Neural crest cell (in vitro differentiated cells): ENCODE data around the gene PPP1R26. TPM values are rescaled to one million over a fixed set of nuclear protein-coding genes. Genes with fewer than 3 reads are reported as not detected.

Experiments
- DNase-seq: peaks from one replicate; pipeline ENCODE4 v3.0.0; 2021; ENCODE audit warnings: low read depth, mixed read lengths, low spot score
- H3K27ac Mint-ChIP-seq: one replicate; pipeline ENCODE4 v1.8.0; 2021; ENCODE audit warnings: mild to moderate bottlenecking, mixed read lengths; ENCODE audit not compliant: unreplicated experiment
- H3K27me3 Mint-ChIP-seq: 2 replicates; pipeline ENCODE4 v1.8.0; 2021; ENCODE audit warnings: low read depth, mild to moderate bottlenecking, mixed read lengths
- H3K36me3 Mint-ChIP-seq: 2 replicates; pipeline ENCODE4 v1.8.0; 2021; ENCODE audit warnings: low read depth, mild to moderate bottlenecking, mixed read lengths
- H3K4me1 Mint-ChIP-seq: 2 replicates; pipeline ENCODE4 v1.8.0; 2021; ENCODE audit warnings: mixed read lengths
- H3K4me3 Mint-ChIP-seq: one replicate; pipeline ENCODE4 v1.8.0; 2021; ENCODE audit warnings: mild to moderate bottlenecking, mixed read lengths
- H3K9me3 Mint-ChIP-seq: 2 replicates; pipeline ENCODE4 v1.8.0; 2021; ENCODE audit warnings: mixed read lengths
- total RNA-seq: library from RNA; stranded (reverse); gene quantifications from 2 replicates; pipeline ENCODE4 v1.2.1, GENCODE V29; 2021
- TF ChIP-seq, protein P1 (sequence below): fragments of 200-600 bp; sonication (generic); conservative IDR thresholded peaks from 2 replicates; pipeline ENCODE4 v1.5.0; 2021; ENCODE audit warnings: antibody characterized with exemption, mild to moderate bottlenecking

Gene PPP1R26
- total RNA-seq, 1 donor from 2014 or later = 27.5 TPM

- H3K9me3 Mint-ChIP-seq = no peaks in the 10 kb centered on the region
- no peak overlapping the region for H3K4me3 Mint-ChIP-seq
- H3K4me1 Mint-ChIP-seq = peaks cover 20% of the 10 kb centered on the region
- no peak for DNase-seq
- TF ChIP-seq, protein P1, sequence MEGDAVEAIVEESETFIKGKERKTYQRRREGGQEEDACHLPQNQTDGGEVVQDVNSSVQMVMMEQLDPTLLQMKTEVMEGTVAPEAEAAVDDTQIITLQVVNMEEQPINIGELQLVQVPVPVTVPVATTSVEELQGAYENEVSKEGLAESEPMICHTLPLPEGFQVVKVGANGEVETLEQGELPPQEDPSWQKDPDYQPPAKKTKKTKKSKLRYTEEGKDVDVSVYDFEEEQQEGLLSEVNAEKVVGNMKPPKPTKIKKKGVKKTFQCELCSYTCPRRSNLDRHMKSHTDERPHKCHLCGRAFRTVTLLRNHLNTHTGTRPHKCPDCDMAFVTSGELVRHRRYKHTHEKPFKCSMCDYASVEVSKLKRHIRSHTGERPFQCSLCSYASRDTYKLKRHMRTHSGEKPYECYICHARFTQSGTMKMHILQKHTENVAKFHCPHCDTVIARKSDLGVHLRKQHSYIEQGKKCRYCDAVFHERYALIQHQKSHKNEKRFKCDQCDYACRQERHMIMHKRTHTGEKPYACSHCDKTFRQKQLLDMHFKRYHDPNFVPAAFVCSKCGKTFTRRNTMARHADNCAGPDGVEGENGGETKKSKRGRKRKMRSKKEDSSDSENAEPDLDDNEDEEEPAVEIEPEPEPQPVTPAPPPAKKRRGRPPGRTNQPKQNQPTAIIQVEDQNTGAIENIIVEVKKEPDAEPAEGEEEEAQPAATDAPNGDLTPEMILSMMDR = no peak
- no peak overlapping the region for H3K27ac Mint-ChIP-seq
- no peaks in the 10 kb centered on the region for H3K36me3 Mint-ChIP-seq
- no peaks in the 10 kb centered on the region for H3K27me3 Mint-ChIP-seq
Measured at GRCh38 chr9:135517407-135517822, 37.8 kb downstream of the PPP1R26 start.

DNA sequence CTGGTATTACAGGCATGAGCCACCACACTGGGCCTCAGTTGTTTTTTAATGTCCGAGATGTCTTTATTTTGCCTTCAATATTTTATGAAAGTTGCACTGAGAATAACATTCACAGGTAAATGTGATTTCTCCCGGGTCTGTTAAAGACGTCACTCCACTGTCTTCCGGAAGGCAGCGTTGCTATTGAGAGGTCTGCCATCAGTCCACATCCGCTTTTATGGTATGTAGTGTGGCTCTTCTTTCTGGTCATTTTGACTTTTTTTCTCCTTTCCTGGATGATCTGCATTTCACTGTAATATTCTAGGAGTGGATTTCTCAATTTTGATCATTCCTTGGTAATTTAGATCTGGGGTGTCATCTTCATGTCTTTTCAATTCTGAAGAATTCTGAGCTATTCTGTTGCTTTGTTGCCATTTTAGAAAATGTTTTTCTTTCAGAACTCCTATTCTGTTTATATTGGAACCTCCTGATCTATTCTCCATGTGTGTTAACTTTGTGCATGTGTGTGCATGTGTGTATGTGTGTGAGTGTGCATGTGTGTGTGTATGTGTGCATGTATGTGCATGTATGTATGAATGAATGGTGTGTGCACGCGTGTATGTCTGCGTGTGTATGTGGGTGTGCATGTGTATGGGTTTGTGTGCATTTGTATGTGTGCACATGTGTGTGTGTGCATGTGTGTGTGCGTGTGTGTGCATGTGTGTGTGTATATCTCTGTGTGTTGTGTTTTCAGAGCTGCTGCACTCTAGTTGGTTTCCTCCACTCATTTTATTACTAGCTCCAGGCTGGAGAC lies 39.8 kb downstream of the PPP1R26 start:
- no peaks in the 10 kb centered on the region for H3K9me3 Mint-ChIP-seq
- TF ChIP-seq, protein P1 = no peak
- peaks cover 18% of the 10 kb centered on the region for H3K4me1 Mint-ChIP-seq
- no peak overlapping the region for H3K4me3 Mint-ChIP-seq
- H3K27me3 Mint-ChIP-seq = no peaks in the 10 kb centered on the region
- H3K36me3 Mint-ChIP-seq = no peaks in the 10 kb centered on the region
- no peak overlapping the region for H3K27ac Mint-ChIP-seq
- DNase-seq = no peak

GRCh38 chr9:135520916-135521607 lies 41.5 kb downstream of the PPP1R26 start, which contains the start of gene LCN1:
Gene LCN1 (plus strand): TSS chr9:135521440. CDS start chr9:135521498, 58 bp downstream.
- DNase-seq = no peak
- Mint-ChIP-seq H3K27me3 (no peaks in the 10 kb centered on the region), H3K4me1 (peaks cover 17% of the 10 kb centered on the region), H3K36me3 (no peaks in the 10 kb centered on the region), H3K9me3 (no peaks in the 10 kb centered on the region), H3K4me3 (no peak within 1 kb of the TSS), H3K27ac (no peak within 1 kb of the TSS)
- TF ChIP-seq, protein P1 = no peak

- TF ChIP-seq, protein P1 = no peak
- Mint-ChIP-seq H3K27me3 (no peaks in the 10 kb centered on the region), H3K9me3 (no peaks in the 10 kb centered on the region), H3K36me3 (no peaks in the 10 kb centered on the region), H3K4me1 (peaks cover 14% of the 10 kb centered on the region), H3K27ac (no peak overlapping the region), H3K4me3 (no peak overlapping the region)
- no peak for DNase-seq
Measured at GRCh38 chr9:135521608-135522095, 42.1 kb downstream of the PPP1R26 start.

- Mint-ChIP-seq H3K4me1 (peaks cover 14% of the 10 kb centered on the region), H3K4me3 (no peak overlapping the region), H3K27me3 (no peaks in the 10 kb centered on the region), H3K27ac (peak overlapping the region; percentile 78), H3K36me3 (no peaks in the 10 kb centered on the region), H3K9me3 (no peaks in the 10 kb centered on the region)
- no peak for DNase-seq
- TF ChIP-seq, protein P1 = no peak
Measured at GRCh38 chr9:135522137-135522877, 42.7 kb downstream of the PPP1R26 start.
